GM06990 (cell line): ENCODE measurements around the gene KIF1B.

ENCODE experiments used
- DNase-seq: peaks from one replicate; pipeline ENCODE4 v3.0.0-alpha.2; 2011; ENCODE audit not compliant: insufficient read length; ENCODE audit errors: extremely low read depth
- H3K27me3 ChIP-seq: replicated peaks from 2 replicates; pipeline ENCODE4 v1.6.0; 2011; ENCODE audit warnings: low read length; ENCODE audit not compliant: control insufficient read depth, insufficient read depth
- H3K36me3 ChIP-seq: 2 replicates; pipeline ENCODE4 v1.5.1; 2011; ENCODE audit warnings: low read length; ENCODE audit not compliant: control insufficient read depth, insufficient read depth
- H3K4me3 ChIP-seq: replicated peaks from 2 replicates; pipeline ENCODE4 v1.5.1; 2011; ENCODE audit warnings: low read depth, mild to moderate bottlenecking, control low read depth, low read length
- CTCF ChIP-seq: IDR thresholded peaks from 2 replicates; pipeline ENCODE4 v1.5.1; 2011; ENCODE audit warnings: low read length, control low read depth, mild to moderate bottlenecking, inconsistent platforms; ENCODE audit not compliant: insufficient read depth, poor library complexity, severe bottlenecking

The KIF1B gene

DNA sequence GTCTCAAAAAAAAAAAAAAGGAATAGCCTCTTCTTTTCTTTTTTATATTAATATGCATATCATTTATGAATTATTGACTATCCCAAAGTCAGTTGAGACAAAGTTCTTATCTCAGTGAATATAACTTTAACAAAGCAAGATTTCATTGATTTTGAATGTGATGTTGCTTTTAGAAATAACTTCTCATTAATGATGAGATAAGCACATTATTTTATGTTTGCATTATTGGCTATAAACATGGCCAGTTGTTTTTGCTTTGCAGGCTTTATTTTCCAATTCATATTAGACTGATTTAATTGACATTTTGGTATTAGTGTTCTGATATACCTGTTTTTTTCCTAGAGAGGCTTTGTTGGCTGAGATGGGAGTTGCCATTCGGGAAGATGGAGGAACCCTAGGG lies 81.3 kb downstream of the KIF1B start:
- no peaks in the 10 kb centered on the region for H3K36me3 ChIP-seq
- H3K4me3 ChIP-seq: no peak overlapping the region
- no peak for TF ChIP-seq CTCF
- no peak for DNase-seq
- H3K27me3 ChIP-seq: no peaks in the 10 kb centered on the region

GRCh38 chr1:10292188-10292587 lies 81.8 kb downstream of the KIF1B start:
- no peaks in the 10 kb centered on the region for H3K36me3 ChIP-seq
- no peaks in the 10 kb centered on the region for H3K27me3 ChIP-seq

DNA sequence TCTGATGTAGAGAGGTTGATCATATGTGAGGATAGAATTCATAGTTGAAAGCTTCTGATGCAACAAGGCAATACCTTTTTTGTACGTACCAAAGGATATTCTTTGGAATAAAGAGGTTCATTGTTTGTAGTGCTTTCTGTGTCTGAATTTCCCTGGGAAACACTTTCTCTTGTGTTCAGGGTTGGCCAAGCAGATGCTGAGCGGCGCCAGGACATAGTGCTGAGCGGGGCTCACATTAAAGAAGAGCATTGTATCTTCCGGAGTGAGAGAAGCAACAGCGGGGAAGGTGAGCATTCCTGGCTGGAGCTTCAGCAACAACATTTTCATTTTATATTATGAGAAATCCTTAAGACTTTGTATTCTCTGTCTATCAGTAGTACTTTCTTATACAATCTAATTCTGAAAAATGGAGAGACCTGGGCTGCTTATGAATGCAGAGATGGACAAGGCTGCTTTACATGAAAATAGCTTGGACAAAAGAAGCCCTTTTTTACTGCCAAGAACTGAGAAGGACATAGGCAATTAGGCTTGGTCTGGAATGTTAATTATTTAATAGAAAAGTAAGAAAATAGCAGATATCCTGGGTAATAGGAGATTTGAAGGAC lies 85.2 kb downstream of the KIF1B start:
- Histone ChIP-seq H3K36me3 (no peaks in the 10 kb centered on the region), H3K27me3 (no peaks in the 10 kb centered on the region)

More at GRCh38 chr1:10292188-10292587, 81.8 kb downstream of the KIF1B start:
- no peak for TF ChIP-seq CTCF
- no peak overlapping the region for H3K4me3 ChIP-seq
- DNase-seq: no peak

GRCh38 chr1:10299151-10299550 lies 88.8 kb downstream of the KIF1B start:
- no peaks in the 10 kb centered on the region for H3K36me3 ChIP-seq
- no peak for DNase-seq
- H3K4me3 ChIP-seq: no peak overlapping the region
- no peaks in the 10 kb centered on the region for H3K27me3 ChIP-seq
- no peak for TF ChIP-seq CTCF

More for the DNA sequence above, 85.2 kb downstream of the KIF1B start:
- no peak overlapping the region for H3K4me3 ChIP-seq
- TF ChIP-seq CTCF: no peak
- no peak for DNase-seq

DNA sequence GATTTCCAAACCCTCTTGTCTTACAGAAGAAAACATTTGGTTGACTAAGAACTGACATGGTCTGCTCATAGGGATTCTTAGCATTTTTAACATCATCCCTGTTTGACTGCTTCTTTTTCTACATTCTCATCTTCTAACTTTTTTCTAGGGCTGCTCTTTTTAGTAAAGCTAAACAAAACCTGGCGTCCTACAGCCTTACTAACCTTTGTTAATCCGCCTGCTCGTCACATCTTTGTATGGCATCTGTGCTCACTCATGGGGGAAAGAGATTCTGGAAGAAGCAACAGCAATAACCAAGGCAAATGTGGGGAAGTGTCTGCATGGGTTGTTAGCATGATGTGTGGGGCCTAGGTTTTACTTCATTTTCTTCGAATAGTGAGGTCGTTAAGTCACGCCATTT lies 92.0 kb downstream of the KIF1B start:
- Histone ChIP-seq H3K27me3 (no peaks in the 10 kb centered on the region), H3K36me3 (no peaks in the 10 kb centered on the region), H3K4me3 (no peak overlapping the region)
- DNase-seq: no peak
- no peak for TF ChIP-seq CTCF

DNA sequence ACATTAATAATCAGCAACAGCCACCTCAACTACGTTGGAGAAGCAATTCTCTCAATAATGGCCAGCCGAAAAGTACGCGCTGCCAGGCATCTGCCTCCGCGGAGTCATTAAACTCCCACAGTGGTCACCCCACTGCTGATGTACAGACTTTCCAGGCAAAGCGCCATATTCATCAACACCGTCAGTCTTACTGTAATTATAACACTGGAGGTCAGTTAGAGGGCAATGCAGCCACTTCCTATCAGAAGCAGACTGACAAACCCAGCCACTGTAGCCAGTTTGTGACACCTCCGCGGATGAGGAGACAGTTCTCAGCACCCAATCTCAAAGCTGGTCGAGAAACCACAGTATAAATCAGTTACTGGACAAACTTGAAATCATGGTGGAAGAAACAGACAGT lies 93.9 kb downstream of the KIF1B start:
- TF ChIP-seq CTCF: no peak
- Histone ChIP-seq H3K36me3 (no peaks in the 10 kb centered on the region), H3K27me3 (no peaks in the 10 kb centered on the region), H3K4me3 (no peak overlapping the region)
- no peak for DNase-seq
